Urothelium cell line (cell line): ENCODE measurements around the gene MYH1.

ENCODE experiments used
- DNase-seq: peaks from one replicate; pipeline ENCODE4 v3.0.0; 2011; ENCODE audit warnings: low spot score, mixed read lengths
- FAIRE-seq: peaks from 2 replicates; lab custom pipeline; 2011; peaks lifted over from hg19 to GRCh38; lab: Jason Lieb, UNC

MYH1 gene

GRCh38 chr17:10492004-10492403, 26.3 kb downstream of the MYH1 start:
- FAIRE-seq (no peak), DNase-seq (no peak)

DNA sequence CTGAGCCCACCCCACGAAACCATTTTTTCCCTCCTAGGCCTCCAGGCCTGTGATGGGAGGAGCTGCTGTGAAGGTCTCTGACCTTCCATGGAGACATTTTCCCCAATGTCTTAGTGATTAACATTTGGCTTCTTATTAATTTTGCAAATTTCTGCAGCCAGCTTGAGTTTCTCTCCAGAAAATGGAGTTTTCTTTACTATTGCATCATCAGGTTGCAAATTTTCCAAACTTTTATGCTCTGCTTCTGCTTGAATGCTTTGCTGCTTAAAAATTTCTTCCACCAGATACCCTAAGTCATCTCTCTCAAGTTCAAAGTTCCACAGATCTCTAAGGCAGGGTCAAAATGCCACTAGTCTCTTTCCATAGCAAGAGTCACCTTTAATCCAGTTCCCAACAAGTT, 36.1 kb downstream of the MYH1 start:
- DNase-seq (no peak), FAIRE-seq (no peak)

- no peak for FAIRE-seq
Observed at GRCh38 chr17:10477701-10478100, 40.6 kb downstream of the MYH1 start.

GRCh38 chr17:10474536-10474935, 43.8 kb downstream of the MYH1 start:
- FAIRE-seq = no peak
- DNase-seq = no peak

More at GRCh38 chr17:10477701-10478100, 40.6 kb downstream of the MYH1 start:
- DNase-seq = no peak

- no peak for FAIRE-seq
- no peak for DNase-seq
Observed at GRCh38 chr17:10471858-10472257, 46.5 kb downstream of the MYH1 start.

- DNase-seq = no peak
Observed at GRCh38 chr17:10469459-10469858, 48.9 kb downstream of the MYH1 start, which contains the start of gene MYH4. Gene MYH4 (minus strand): TSS chr17:10469559. CDS start chr17:10466745, 2,814 bp downstream.

GRCh38 chr17:10463402-10463801, 54.9 kb downstream of the MYH1 start:
- FAIRE-seq (no peak), DNase-seq (no peak)

More at GRCh38 chr17:10469459-10469858, 48.9 kb downstream of the MYH1 start, which contains the start of gene MYH4:
- FAIRE-seq = no peak

DNA sequence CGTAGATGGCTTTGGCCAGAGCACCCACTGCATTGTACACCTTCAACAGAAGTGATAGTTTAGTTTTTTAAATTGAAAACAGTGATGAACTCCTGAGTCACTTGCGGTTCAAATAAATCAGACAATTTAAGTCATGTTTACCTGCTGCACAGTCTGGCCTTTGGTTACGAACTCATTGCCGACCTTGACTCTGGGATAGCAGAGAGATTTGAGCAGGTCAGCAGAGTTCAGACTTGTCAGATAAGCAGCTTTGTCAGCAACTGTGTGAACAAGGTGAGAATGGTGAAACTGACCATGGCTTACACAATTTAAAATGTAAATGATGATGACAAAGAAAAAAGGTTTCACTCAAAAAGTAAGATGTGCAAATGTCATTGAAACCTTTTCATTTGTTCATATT, 58.3 kb downstream of the MYH1 start:
- FAIRE-seq (no peak), DNase-seq (no peak)

- FAIRE-seq (no peak), DNase-seq (no peak)
Observed at GRCh38 chr17:10458701-10459100, 59.6 kb downstream of the MYH1 start.

- no peak for FAIRE-seq
- no peak for DNase-seq
Observed at GRCh38 chr17:10457952-10458351, 60.4 kb downstream of the MYH1 start.

DNA sequence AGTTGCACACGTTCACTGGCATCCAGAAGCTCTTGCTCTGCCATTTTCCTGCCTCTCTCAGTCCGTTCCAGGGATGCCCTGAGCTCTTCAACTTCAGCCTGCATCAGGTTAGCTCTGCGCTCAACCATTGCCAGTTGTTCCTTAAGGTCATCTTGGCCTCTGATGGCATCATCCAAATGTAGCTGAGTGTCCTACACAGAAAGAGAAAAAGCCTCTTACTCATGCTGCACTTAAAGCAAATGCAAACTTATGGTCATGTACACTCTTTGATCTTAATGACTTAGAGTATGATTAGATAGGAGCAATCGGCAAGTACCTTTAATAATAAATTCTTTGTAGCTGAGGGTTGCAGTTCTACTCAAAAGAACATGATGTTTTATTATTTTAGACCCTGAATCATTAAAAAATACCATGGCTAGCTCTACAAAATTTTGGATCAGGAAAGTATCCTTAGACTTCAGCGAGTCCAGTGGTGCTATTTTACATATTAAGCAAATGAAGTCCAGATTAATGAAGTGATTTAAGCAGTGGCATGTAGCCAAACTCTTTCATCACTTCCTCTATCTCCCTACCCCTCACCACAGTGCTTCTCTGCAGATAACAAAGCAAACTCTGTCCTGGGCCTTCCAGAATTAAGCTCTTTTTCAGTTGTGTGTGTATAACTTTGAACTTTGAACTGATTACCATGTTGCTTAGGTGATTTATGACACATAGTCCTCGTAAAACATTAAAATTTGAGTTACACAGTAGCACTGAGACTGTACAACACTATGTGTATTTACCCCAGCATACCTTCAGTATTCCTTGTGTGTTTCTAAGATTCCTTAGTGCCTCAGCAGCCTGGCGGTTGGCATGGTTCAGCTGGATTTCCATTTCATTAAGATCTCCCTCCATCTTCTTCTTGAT, 71.1 kb downstream of the MYH1 start:
- FAIRE-seq = no peak

More for the DNA sequence above, 71.1 kb downstream of the MYH1 start:
- DNase-seq = no peak
